ENCODE measurements around the gene VN1R2. TPM values are rescaled to one million over a fixed set of nuclear protein-coding genes. Genes with fewer than 3 reads are reported as not detected.
"Not testable (repeated sequence)": the region's sequence is repeated elsewhere in the genome, so short reads cannot be mapped to it uniquely, and the experiment has no call there.

VN1R2 gene
- total RNA-seq, 1 donor from 2014 or later = not detected

GRCh38 chr19:53285087-53285486 is 27.0 kb downstream of the VN1R2 start:
- no peak overlapping the region for H3K4me3 ChIP-seq
- H3K27ac ChIP-seq (replicated peaks) = no peak overlapping the region
- DNase-seq = no peak
- TF ChIP-seq, protein P1, sequence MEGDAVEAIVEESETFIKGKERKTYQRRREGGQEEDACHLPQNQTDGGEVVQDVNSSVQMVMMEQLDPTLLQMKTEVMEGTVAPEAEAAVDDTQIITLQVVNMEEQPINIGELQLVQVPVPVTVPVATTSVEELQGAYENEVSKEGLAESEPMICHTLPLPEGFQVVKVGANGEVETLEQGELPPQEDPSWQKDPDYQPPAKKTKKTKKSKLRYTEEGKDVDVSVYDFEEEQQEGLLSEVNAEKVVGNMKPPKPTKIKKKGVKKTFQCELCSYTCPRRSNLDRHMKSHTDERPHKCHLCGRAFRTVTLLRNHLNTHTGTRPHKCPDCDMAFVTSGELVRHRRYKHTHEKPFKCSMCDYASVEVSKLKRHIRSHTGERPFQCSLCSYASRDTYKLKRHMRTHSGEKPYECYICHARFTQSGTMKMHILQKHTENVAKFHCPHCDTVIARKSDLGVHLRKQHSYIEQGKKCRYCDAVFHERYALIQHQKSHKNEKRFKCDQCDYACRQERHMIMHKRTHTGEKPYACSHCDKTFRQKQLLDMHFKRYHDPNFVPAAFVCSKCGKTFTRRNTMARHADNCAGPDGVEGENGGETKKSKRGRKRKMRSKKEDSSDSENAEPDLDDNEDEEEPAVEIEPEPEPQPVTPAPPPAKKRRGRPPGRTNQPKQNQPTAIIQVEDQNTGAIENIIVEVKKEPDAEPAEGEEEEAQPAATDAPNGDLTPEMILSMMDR (IDR thresholded peaks at IDR 0.05; ENCODE audit: borderline replicate concordance) = no peak
- H3K4me1 ChIP-seq = no peaks in the 10 kb centered on the region
- no peaks in the 10 kb centered on the region for H3K9me3 ChIP-seq (replicated peaks)
- no peaks in the 10 kb centered on the region for H3K36me3 ChIP-seq
- peaks cover 8% of the 10 kb centered on the region for H3K27me3 ChIP-seq (ENCODE audit: low read depth)
- intact Hi-C loops (cut with micrococcal nuclease) = no loop called here

- TF ChIP-seq, protein P1 (IDR thresholded peaks at IDR 0.05; ENCODE audit: borderline replicate concordance) = no peak
- intact Hi-C loops (cut with micrococcal nuclease) = no loop called here
- Histone ChIP-seq H3K27ac (replicated peaks) (no peak overlapping the region), H3K9me3 (replicated peaks) (peaks cover 43% of the 10 kb centered on the region), H3K4me1 (no peaks in the 10 kb centered on the region), H3K36me3 (no peaks in the 10 kb centered on the region), H3K4me3 (no peak overlapping the region), H3K27me3 (ENCODE audit: low read depth) (no peaks in the 10 kb centered on the region)
- no peak for DNase-seq
Observed at GRCh38 chr19:53290758-53291549, 32.9 kb downstream of the VN1R2 start.

GRCh38 chr19:53294786-53295441 is 36.8 kb downstream of the VN1R2 start:
- intact Hi-C loops (cut with micrococcal nuclease) = no loop called here
- peaks cover 7% of the 10 kb centered on the region for H3K27me3 ChIP-seq (ENCODE audit: low read depth)
- no peaks in the 10 kb centered on the region for H3K4me1 ChIP-seq
- no peaks in the 10 kb centered on the region for H3K36me3 ChIP-seq
- no peak for DNase-seq
- no peak overlapping the region for H3K27ac ChIP-seq (replicated peaks)
- H3K4me3 ChIP-seq = no peak overlapping the region
- H3K9me3 ChIP-seq (replicated peaks) = peaks cover 55% of the 10 kb centered on the region
- TF ChIP-seq, protein P1 (IDR thresholded peaks at IDR 0.05; ENCODE audit: borderline replicate concordance) = no peak

DNA sequence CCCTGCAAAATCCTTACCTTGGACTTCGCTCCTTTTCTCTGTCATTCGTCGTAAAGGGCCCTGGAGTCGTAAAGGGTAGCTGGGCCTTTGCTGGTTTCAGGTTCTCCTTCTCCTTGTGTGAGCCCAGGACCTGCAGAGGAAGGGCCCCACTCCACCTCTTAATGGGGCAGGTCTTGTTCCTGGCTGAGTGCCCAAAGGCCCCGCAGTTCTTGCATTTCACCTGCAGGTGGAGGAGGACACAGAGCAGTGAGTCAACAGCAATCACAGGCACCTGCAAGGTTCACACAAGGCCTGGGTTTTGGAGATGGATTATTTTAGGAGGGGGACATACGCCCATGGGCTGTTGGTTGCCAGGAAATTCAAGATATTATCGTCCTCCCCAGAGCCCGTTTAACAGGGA is 43.2 kb downstream of the VN1R2 start:
- H3K4me3 ChIP-seq; H3K9me3 ChIP-seq (replicated peaks); H3K36me3 ChIP-seq; intact Hi-C loops (cut with micrococcal nuclease); DNase-seq; H3K4me1 ChIP-seq; H3K27ac ChIP-seq (replicated peaks): not testable (repeated sequence)
- H3K27me3 ChIP-seq (ENCODE audit: low read depth) = peaks cover 51% of the 10 kb centered on the region

DNA sequence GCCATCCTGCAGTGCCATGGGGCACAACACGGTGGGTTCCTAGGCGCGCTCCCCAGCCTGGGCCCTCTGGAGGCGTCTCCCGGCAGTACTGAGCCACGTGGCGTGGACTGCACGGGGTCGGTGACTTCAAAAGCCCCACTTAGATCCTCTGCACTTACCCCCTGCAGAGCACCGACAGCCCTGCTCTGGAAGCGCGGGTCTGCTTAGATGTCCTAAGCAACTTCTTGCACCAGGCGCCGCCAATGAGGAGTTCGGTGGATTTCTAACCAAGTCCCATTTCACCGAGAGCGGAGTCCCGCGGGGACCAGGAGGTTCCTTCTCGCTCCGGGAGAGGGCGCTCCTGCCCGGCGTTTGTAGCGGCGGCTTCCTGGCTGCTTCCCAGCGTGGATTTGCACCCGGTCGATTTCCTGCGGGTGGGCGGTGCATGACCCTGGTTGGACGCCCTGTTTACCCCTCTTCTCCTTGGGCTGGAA is 50.3 kb downstream of the VN1R2 start:
- Histone ChIP-seq H3K4me3 (peak overlapping the region; percentile 10), H3K36me3 (no peaks in the 10 kb centered on the region), H3K9me3 (replicated peaks) (peaks cover 10% of the 10 kb centered on the region), H3K27me3 (ENCODE audit: low read depth) (peaks cover 93% of the 10 kb centered on the region), H3K4me1 (no peaks in the 10 kb centered on the region), H3K27ac (replicated peaks) (no peak overlapping the region)
- DNase-seq = peak; percentile 16
- intact Hi-C loops (cut with micrococcal nuclease) = no loop called here
- TF ChIP-seq, protein P1 (IDR thresholded peaks at IDR 0.05; ENCODE audit: borderline replicate concordance) = peak; percentile 62

Other genes with a start within 250 kb of the VN1R2 start
- gene ERVV-1, start 244.4 kb upstream of the VN1R2 start, total RNA-seq = 0.11 TPM
- not detected for gene ERVV-2, start 213.6 kb upstream of the VN1R2 start, total RNA-seq
- 16.8 TPM for gene ZNF160, start 154.9 kb upstream of the VN1R2 start, total RNA-seq
- gene ZNF415, start 125.4 kb upstream of the VN1R2 start, total RNA-seq = 21.0 TPM
- gene ZNF347, start 99.2 kb upstream of the VN1R2 start, total RNA-seq = 7.3 TPM
- gene ZNF665, start 64.9 kb upstream of the VN1R2 start, total RNA-seq = 1.6 TPM
- 25.2 TPM for gene ZNF677, start 3.4 kb upstream of the VN1R2 start, total RNA-seq
- not detected for gene VN1R4, start 9.4 kb downstream of the VN1R2 start, total RNA-seq
- gene ZNF845, start 75.5 kb downstream of the VN1R2 start, total RNA-seq = 3.5 TPM
- gene ZNF525, start 107.4 kb downstream of the VN1R2 start, total RNA-seq = 4.3 TPM
- gene ZNF765, start 136.9 kb downstream of the VN1R2 start, total RNA-seq = 4.0 TPM
- gene ZNF761, start 173.7 kb downstream of the VN1R2 start, total RNA-seq = 3.3 TPM
- gene ZNF813, start 209.4 kb downstream of the VN1R2 start, total RNA-seq = 1.8 TPM